ENCODE measurements around the gene ADCK2. TPM values are rescaled to one million over a fixed set of nuclear protein-coding genes. Genes with fewer than 3 reads are reported as not detected.
"Not testable (repeated sequence)": the region's sequence is repeated elsewhere in the genome, so short reads cannot be mapped to it uniquely, and the experiment has no call there.

Gene ADCK2
- total RNA-seq, 1 experiment from 2014 or later = 20.6 TPM

- DNase-seq (ENCODE audit: low read depth) = not testable (repeated sequence)
Measured at GRCh38 chr7:140743255-140743654, 70.5 kb downstream of the ADCK2 start.

- no peak for DNase-seq (ENCODE audit: low read depth)
Measured at GRCh38 chr7:140744005-140744404, 71.3 kb downstream of the ADCK2 start.

Other genes starting within 250 kb of the ADCK2 start
- 52.1 and 56.4 TPM in 2 replicates for gene MKRN1, start 193.4 kb upstream of the ADCK2 start, total RNA-seq (2014; rRNA removed)
- not detected in 2 replicates for gene DENND2A, start 32.1 kb upstream of the ADCK2 start, total RNA-seq (2014; rRNA removed)
- 488 and 554 TPM in 2 replicates for gene NDUFB2, start 23.8 kb downstream of the ADCK2 start, total RNA-seq (2014; rRNA removed)

Measured in LHCN-M2 (cell line).